Progenitor cell of endocrine pancreas (in vitro differentiated cells): ENCODE results near the gene DHRS1. TPM values are rescaled to one million over a fixed set of nuclear protein-coding genes. Genes with fewer than 3 reads are reported as not detected.

ENCODE experiments used
- DNase-seq: peaks from one replicate; pipeline ENCODE4 v3.0.0; 2021; ENCODE audit warnings: low spot score; ENCODE audit not compliant: unreplicated experiment
- H3K27ac Mint-ChIP-seq: 2 replicates; pipeline ENCODE4 v1.8.0; 2021; ENCODE audit warnings: mild to moderate bottlenecking, moderate library complexity, mixed read lengths
- H3K27me3 Mint-ChIP-seq: 2 replicates; pipeline ENCODE4 v1.8.0; 2021; ENCODE audit warnings: mixed read lengths
- H3K36me3 Mint-ChIP-seq: 2 replicates; pipeline ENCODE4 v1.8.0; 2022; ENCODE audit warnings: mixed read lengths; ENCODE audit not compliant: insufficient read depth
- H3K4me1 Mint-ChIP-seq: 2 replicates; pipeline ENCODE4 v1.8.0; 2021; ENCODE audit warnings: low read depth, mixed read lengths
- H3K4me3 Mint-ChIP-seq: 2 replicates; pipeline ENCODE4 v1.8.0; 2021; ENCODE audit warnings: low read depth, mild to moderate bottlenecking, moderate library complexity, mixed read lengths
- H3K9me3 Mint-ChIP-seq: 2 replicates; pipeline ENCODE4 v1.8.0; 2021; ENCODE audit warnings: low read depth, mixed read lengths
- total RNA-seq: library from RNA; stranded (reverse); gene quantifications from 2 replicates; pipeline ENCODE4 v1.2.1, GENCODE V29; 2021
- TF ChIP-seq, protein P1 (sequence below): fragments of 200-600 bp; sonication (generic); IDR thresholded peaks from one replicate; pipeline ENCODE4 v1.5.0; 2021; ENCODE audit warnings: antibody characterized with exemption, mild to moderate bottlenecking; ENCODE audit not compliant: unreplicated experiment

The DHRS1 gene
- total RNA-seq, 1 donor from 2014 or later, result 33.4 TPM

- Mint-ChIP-seq H3K9me3 (no peaks in the 10 kb centered on the region), H3K27me3 (no peaks in the 10 kb centered on the region), H3K4me3 (no peak overlapping the region), H3K27ac (no peak overlapping the region), H3K4me1 (no peaks in the 10 kb centered on the region), H3K36me3 (peaks cover 5% of the 10 kb centered on the region)
- DNase-seq, result no peak
- TF ChIP-seq, protein P1, sequence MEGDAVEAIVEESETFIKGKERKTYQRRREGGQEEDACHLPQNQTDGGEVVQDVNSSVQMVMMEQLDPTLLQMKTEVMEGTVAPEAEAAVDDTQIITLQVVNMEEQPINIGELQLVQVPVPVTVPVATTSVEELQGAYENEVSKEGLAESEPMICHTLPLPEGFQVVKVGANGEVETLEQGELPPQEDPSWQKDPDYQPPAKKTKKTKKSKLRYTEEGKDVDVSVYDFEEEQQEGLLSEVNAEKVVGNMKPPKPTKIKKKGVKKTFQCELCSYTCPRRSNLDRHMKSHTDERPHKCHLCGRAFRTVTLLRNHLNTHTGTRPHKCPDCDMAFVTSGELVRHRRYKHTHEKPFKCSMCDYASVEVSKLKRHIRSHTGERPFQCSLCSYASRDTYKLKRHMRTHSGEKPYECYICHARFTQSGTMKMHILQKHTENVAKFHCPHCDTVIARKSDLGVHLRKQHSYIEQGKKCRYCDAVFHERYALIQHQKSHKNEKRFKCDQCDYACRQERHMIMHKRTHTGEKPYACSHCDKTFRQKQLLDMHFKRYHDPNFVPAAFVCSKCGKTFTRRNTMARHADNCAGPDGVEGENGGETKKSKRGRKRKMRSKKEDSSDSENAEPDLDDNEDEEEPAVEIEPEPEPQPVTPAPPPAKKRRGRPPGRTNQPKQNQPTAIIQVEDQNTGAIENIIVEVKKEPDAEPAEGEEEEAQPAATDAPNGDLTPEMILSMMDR, result no peak
Measured at GRCh38 chr14:24263848-24264247, 35.7 kb downstream of the DHRS1 start.

- no peaks in the 10 kb centered on the region for H3K27me3 Mint-ChIP-seq
- no peaks in the 10 kb centered on the region for H3K9me3 Mint-ChIP-seq
- no peak within 1 kb of the TSS for H3K27ac Mint-ChIP-seq
- H3K4me1 Mint-ChIP-seq, result no peaks in the 10 kb centered on the region
- H3K36me3 Mint-ChIP-seq, result peaks cover 5% of the 10 kb centered on the region
- H3K4me3 Mint-ChIP-seq, result no peak within 1 kb of the TSS
- no peak for DNase-seq
- TF ChIP-seq, protein P1, result no peak
Measured at GRCh38 chr14:24262821-24263733, 36.5 kb downstream of the DHRS1 start, which contains the start of gene TGM1. Gene TGM1 (minus strand): TSS chr14:24263177. CDS start chr14:24262352, 825 bp downstream.

DNA sequence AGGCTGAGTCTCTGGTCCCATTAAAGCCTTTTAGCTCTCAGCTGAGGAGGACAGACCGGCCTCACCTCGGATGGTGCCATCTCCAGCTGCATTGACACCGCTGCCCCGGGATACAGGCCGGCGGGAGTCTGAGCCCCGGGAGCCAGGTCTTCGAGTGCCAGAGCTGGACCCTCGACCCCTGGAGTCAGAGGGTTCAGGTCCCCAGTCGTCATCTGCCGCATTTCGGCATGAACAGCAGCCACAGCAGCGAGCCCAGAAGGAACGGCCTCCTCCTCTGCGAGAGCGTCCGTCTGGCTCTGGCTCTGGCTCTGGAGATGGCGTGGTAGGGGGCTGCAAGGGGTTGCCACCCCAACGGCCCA, 37.6 kb downstream of the DHRS1 start:
- TF ChIP-seq, protein P1, result no peak

GRCh38 chr14:24261256-24261968, 38.2 kb downstream of the DHRS1 start:
- TF ChIP-seq, protein P1, result no peak
- Mint-ChIP-seq H3K4me1 (no peaks in the 10 kb centered on the region), H3K9me3 (no peaks in the 10 kb centered on the region), H3K27ac (no peak overlapping the region), H3K4me3 (no peak overlapping the region), H3K27me3 (no peaks in the 10 kb centered on the region), H3K36me3 (no peaks in the 10 kb centered on the region)
- DNase-seq, result no peak

More for the DNA sequence above, 37.6 kb downstream of the DHRS1 start:
- Mint-ChIP-seq H3K36me3 (peaks cover under 1% of the 10 kb centered on the region), H3K4me1 (no peaks in the 10 kb centered on the region), H3K4me3 (no peak overlapping the region), H3K27me3 (no peaks in the 10 kb centered on the region), H3K27ac (no peak overlapping the region), H3K9me3 (no peaks in the 10 kb centered on the region)
- DNase-seq, result no peak

- H3K9me3 Mint-ChIP-seq, result no peaks in the 10 kb centered on the region
- DNase-seq, result no peak
- TF ChIP-seq, protein P1, result no peak
- H3K27ac Mint-ChIP-seq, result no peak overlapping the region
- H3K4me3 Mint-ChIP-seq, result no peak overlapping the region
- no peaks in the 10 kb centered on the region for H3K27me3 Mint-ChIP-seq
- no peaks in the 10 kb centered on the region for H3K4me1 Mint-ChIP-seq
- no peaks in the 10 kb centered on the region for H3K36me3 Mint-ChIP-seq
Measured at GRCh38 chr14:24260780-24261157, 38.8 kb downstream of the DHRS1 start.
